CD4-positive, CD25-positive, alpha-beta regulatory T cell (primary cell): ENCODE measurements around the gene TRDN. TPM values are rescaled to one million over a fixed set of nuclear protein-coding genes. Genes with fewer than 3 reads are reported as not detected.
"Not testable (repeated sequence)": the region's sequence is repeated elsewhere in the genome, so short reads cannot be mapped to it uniquely, and the experiment has no call there.

Experiments used
- ATAC-seq, 2 donors: fragments of 150-1000 bp; cut with Tn5 transposase; one replicate each; pipeline ENCODE4 v1.10.0; 2021; ENCODE audit warnings: low read depth in 2 of 2, moderate number of reproducible peaks in 2 of 2, moderate library complexity in 1 of 2
- DNase-seq, 3 donors: peaks; one replicate each; pipeline versions ENCODE4 v3.0.0 to v3.0.0-alpha.2; 2012 to 2022; ENCODE audit warnings: mixed read lengths in 1 of 3
- H3K27ac ChIP-seq: one replicate; pipeline ENCODE4 v1.7.0; 2013; ENCODE audit warnings: mild to moderate bottlenecking, low read length; ENCODE audit not compliant: insufficient read depth, poor library complexity, severe bottlenecking
- H3K27me3 ChIP-seq: one replicate; pipeline ENCODE4 v1.7.0; 2013; ENCODE audit warnings: low read length; ENCODE audit not compliant: control insufficient read depth, insufficient read depth
- H3K36me3 ChIP-seq: one replicate; pipeline ENCODE4 v1.7.0; 2013; ENCODE audit warnings: mild to moderate bottlenecking, low read length, moderate library complexity; ENCODE audit not compliant: control insufficient read depth, insufficient read depth
- H3K4me1 ChIP-seq: 2 replicates; pipeline ENCODE4 v1.7.0; 2013; ENCODE audit warnings: mild to moderate bottlenecking, low read length; ENCODE audit not compliant: insufficient read depth, control insufficient read depth, poor library complexity, severe bottlenecking
- H3K4me3 ChIP-seq: one replicate; pipeline ENCODE4 v1.7.0; 2013; ENCODE audit warnings: low read depth, mild to moderate bottlenecking, low read length, moderate library complexity
- H3K9me3 ChIP-seq, 2 experiments: 1 replicate in 1 of 2; 2 replicates in 1 of 2; pipeline ENCODE4 v1.7.0; 2013; ENCODE audit warnings: low read length in 2 of 2, mild to moderate bottlenecking in 1 of 2, moderate library complexity in 1 of 2; ENCODE audit not compliant: control insufficient read depth in 2 of 2
- H3K27ac Mint-ChIP-seq, 3 donors: one replicate each; pipeline ENCODE4 v1.8.0; 2020 to 2022; ENCODE audit warnings: mild to moderate bottlenecking in 3 of 3, mixed read lengths in 3 of 3, moderate library complexity in 2 of 3
- H3K27me3 Mint-ChIP-seq: one replicate; pipeline ENCODE4 v1.8.0; 2022; ENCODE audit warnings: mild to moderate bottlenecking, mixed read lengths
- H3K36me3 Mint-ChIP-seq: one replicate; pipeline ENCODE4 v1.8.0; 2020; ENCODE audit warnings: mixed read lengths
- H3K4me1 Mint-ChIP-seq, 4 donors: one replicate each; pipeline ENCODE4 v1.8.0; 2020 to 2022; ENCODE audit warnings: mixed read lengths in 4 of 4, mild to moderate bottlenecking in 1 of 4
- H3K4me3 Mint-ChIP-seq, 4 donors: one replicate each; pipeline ENCODE4 v1.8.0; 2020 to 2022; ENCODE audit warnings: mild to moderate bottlenecking in 4 of 4, mixed read lengths in 4 of 4, moderate library complexity in 3 of 4
- H3K9me3 Mint-ChIP-seq, 7 donors: one replicate each; pipeline ENCODE4 v1.8.0; 2020 to 2022; ENCODE audit warnings: mixed read lengths in 7 of 7, mild to moderate bottlenecking in 3 of 7, moderate library complexity in 2 of 7
- polyA plus RNA-seq, 4 donors: library from polyadenylated mRNA; unstranded; fragments of 300-500 nt; fragmentation: Illumina TruSeq; gene quantifications; one replicate each; pipeline ENCODE4 v1.2.3, GENCODE V29; 2021
- total RNA-seq: library from RNA; stranded (reverse); gene quantifications from one replicate; pipeline ENCODE4 v1.2.3, GENCODE V29; 2022

The TRDN gene
- total and polyA plus RNA-seq, 5 donors from 2014 or later = not detected

DNA sequence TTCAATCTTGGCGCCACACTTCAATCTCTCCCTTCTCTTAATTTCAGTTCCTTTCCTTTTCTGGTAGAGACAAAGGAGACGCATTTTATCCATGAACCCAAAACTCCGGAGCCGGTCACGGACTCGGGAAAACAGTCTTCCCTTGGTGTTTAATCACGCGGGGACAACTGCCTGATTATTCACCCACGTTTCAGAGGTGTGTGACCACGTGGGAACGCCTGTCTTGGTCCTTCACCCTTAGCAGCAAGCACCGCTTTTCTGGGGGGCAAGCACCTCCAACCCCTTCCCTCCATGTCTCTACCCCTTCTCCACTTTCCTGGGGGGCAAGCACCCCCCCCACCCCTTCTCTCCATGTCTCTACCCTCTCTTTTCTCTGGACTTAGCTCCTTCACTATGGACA lies 79.3 kb downstream of the TRDN start:
- not testable (repeated sequence) for H3K36me3 Mint-ChIP-seq, H3K27me3 ChIP-seq, H3K9me3 ChIP-seq, H3K27ac ChIP-seq, DNase-seq, H3K4me1 ChIP-seq, ATAC-seq, H3K27ac Mint-ChIP-seq, H3K4me3 Mint-ChIP-seq, H3K4me1 Mint-ChIP-seq, H3K27me3 Mint-ChIP-seq, H3K36me3 ChIP-seq, H3K4me3 ChIP-seq
- H3K9me3 Mint-ChIP-seq = peaks cover 0 to 25% (median 8%) of the 10 kb centered on the region in 7 donors

DNA sequence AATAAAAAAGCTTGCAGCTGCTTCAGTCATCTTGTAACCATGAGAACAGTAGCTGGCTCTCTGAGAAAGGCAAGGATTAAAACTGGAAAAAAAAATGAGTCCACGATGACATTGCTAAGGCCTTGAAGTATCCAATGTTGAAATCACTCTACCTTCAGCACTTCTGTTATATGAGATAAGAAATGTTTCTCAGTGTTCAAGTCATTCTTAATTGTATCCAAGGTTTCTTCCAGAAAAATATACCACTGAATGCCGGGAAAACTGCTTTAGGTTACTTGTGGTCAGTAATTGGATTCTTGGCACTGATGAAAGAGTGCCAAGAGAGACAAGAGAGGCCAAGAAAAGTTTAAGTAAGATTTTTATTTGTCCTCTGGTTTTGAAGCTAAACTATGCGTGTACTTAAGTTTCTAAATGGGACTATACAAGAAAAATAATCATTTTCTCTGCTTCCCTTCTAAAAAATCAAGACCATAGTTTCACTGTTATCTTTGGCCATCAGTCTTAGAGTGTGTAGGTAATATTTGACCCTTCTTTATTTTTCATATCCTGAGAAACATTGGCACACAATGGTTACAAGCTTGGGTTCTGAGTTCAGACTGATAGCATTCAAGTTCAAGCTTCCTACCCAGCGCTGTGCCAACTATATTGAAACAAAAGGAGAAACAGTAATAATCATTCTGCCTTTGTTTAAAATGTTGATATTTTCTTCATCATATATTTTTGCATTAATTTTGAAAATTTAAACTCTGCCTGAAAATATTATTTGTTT lies 84.6 kb downstream of the TRDN start:
- no peaks in the 10 kb centered on the region for H3K36me3 Mint-ChIP-seq
- no peak overlapping the region for H3K4me3 ChIP-seq
- peaks cover 0 to 12% (median 6%) of the 10 kb centered on the region in 7 donors for H3K9me3 Mint-ChIP-seq
- H3K27me3 Mint-ChIP-seq = no peaks in the 10 kb centered on the region
- no peak overlapping the region for H3K27ac ChIP-seq
- H3K27me3 ChIP-seq = no peaks in the 10 kb centered on the region
- H3K36me3 ChIP-seq = no peaks in the 10 kb centered on the region
- DNase-seq (no peak), ATAC-seq (no peak)
- no peaks in the 10 kb centered on the region for H3K4me1 ChIP-seq
- peaks cover 3 to 5% of the 10 kb centered on the region in 2 experiments for H3K9me3 ChIP-seq
- H3K4me1 Mint-ChIP-seq = peaks cover 0 to 5% (median 0%) of the 10 kb centered on the region in 4 donors
- no peak overlapping the region for H3K4me3 Mint-ChIP-seq
- no peak overlapping the region for H3K27ac Mint-ChIP-seq

DNA sequence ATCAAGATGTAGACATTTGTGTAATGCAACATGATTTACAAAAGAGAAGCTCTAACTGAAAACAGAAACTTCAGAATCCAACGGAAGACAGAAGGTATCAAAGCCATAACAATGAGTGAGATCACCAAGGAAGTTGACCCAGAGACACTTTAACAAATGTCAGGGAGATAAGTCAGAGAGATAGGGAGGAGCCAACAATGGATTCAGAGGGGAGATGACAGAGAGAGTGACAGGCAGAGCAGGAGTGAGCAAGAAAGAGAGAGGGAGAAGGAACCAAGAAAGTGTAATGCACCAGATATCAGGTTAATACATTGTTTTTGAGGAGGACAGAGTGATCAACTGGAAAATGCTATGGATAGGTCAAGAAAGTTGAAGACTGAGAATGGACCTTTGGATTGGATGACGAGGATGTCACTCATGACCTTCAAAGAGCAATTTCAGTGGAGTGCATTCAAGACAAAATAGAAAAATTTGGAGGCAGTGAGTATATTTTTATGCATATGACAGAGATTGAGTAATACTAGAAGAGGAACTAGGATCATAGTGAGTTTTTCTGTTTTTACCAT lies 86.6 kb downstream of the TRDN start:
- Histone ChIP-seq H3K9me3 (peaks cover 3 to 5% of the 10 kb centered on the region in 2 experiments), H3K4me3 (no peak overlapping the region), H3K27me3 (no peaks in the 10 kb centered on the region), H3K4me1 (no peaks in the 10 kb centered on the region), H3K36me3 (no peaks in the 10 kb centered on the region), H3K27ac (no peak overlapping the region)
- ATAC-seq (no peak), DNase-seq (no peak)
- Mint-ChIP-seq H3K9me3 (peaks cover 0 to 8% (median 6%) of the 10 kb centered on the region in 7 donors), H3K4me1 (peaks cover 0 to 5% (median 0%) of the 10 kb centered on the region in 4 donors), H3K4me3 (no peak overlapping the region), H3K27me3 (no peaks in the 10 kb centered on the region), H3K36me3 (no peaks in the 10 kb centered on the region), H3K27ac (no peak overlapping the region)

DNA sequence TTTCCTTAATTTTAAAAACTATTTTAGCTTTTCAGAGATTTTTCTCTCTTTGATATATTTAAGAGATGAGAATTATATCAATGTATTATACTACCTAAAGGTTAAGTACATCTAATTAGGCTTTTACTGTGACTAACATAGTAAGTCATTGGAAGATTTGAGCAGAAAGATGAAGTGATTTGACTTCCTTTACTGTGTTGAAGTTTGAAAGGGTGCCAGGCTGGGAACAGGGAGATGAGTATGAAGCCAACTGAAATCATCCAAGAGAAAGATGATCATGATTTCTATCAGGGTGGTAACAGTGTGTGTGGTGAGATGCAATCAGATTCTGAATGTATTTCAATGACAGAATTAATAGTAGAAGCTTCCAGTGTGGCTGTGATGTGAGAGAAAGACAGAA lies 87.3 kb downstream of the TRDN start:
- no peak overlapping the region for H3K4me3 ChIP-seq
- no peaks in the 10 kb centered on the region for H3K36me3 Mint-ChIP-seq
- H3K27me3 Mint-ChIP-seq = no peaks in the 10 kb centered on the region
- H3K36me3 ChIP-seq = no peaks in the 10 kb centered on the region
- H3K4me3 Mint-ChIP-seq = no peak overlapping the region
- H3K9me3 ChIP-seq = peaks cover 3 to 5% of the 10 kb centered on the region in 2 experiments
- H3K27ac Mint-ChIP-seq = no peak overlapping the region
- peaks cover 0 to 8% (median 6%) of the 10 kb centered on the region in 7 donors for H3K9me3 Mint-ChIP-seq
- DNase-seq (no peak), ATAC-seq (no peak)
- H3K27me3 ChIP-seq = no peaks in the 10 kb centered on the region
- peaks cover 0 to 5% (median 0%) of the 10 kb centered on the region in 4 donors for H3K4me1 Mint-ChIP-seq
- H3K27ac ChIP-seq = no peak overlapping the region
- no peaks in the 10 kb centered on the region for H3K4me1 ChIP-seq

DNA sequence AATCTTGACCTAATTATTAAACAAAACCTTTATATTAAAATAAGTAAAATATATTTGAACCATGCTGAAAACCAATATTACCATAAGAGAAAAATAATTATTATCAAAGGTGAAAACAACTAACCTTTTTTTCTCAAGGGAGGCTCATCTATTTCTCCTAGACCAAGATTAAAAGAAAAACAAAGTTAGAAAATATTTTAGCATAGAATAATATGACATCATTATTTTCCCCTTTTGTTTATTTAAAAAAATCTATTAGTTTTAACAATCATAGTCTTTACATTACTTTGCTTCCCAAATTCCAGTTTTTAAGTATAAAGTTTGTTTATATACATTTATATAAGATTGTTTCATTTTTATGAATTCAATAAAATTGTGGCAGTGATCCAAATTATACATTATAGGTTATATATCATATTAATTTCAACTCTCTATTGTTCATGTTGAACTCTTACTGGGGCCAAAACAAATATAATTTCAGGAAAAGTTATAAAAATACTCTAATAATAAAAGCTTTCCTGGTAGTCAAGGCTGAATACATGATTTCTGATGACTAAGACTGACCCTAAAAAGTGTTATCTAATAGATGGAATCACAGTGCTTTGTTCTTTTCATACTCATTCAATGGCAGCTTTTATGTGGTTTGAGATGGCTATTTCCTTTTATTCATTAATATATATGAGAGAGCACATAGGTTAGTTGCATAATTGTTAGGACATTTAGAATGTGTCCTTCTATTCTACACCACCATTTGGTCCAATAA lies 89.4 kb downstream of the TRDN start:
- Mint-ChIP-seq H3K36me3 (no peaks in the 10 kb centered on the region), H3K27ac (no peak overlapping the region), H3K27me3 (no peaks in the 10 kb centered on the region), H3K4me3 (no peak overlapping the region), H3K4me1 (peaks cover 0 to 5% (median 0%) of the 10 kb centered on the region in 4 donors), H3K9me3 (peaks cover 0 to 7% (median 3%) of the 10 kb centered on the region in 7 donors)
- no peaks in the 10 kb centered on the region for H3K4me1 ChIP-seq
- no peak overlapping the region for H3K4me3 ChIP-seq
- H3K9me3 ChIP-seq = no peaks in the 10 kb centered on the region
- no peaks in the 10 kb centered on the region for H3K27me3 ChIP-seq
- no peak for ATAC-seq
- DNase-seq = no peak
- H3K27ac ChIP-seq = no peak overlapping the region
- no peaks in the 10 kb centered on the region for H3K36me3 ChIP-seq

DNA sequence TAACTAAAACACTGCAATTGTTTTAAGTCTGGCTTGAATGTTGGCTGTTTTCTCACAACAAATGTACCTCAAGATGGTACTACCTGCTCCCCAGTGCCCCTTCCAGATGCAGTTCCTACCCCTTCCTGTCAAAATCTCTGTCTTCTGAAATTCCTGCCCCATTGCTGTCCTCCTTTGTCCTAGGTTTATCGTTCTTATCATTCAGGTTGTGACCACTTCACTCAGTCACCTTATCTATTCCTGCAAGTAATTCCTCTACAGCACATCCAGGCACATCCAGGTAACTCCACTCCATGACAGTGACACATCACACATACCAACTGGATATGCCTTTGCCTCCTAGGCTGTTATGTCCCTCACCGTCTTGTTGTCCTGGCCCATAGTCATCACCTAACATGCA lies 90.2 kb downstream of the TRDN start:
- Histone ChIP-seq H3K9me3 (no peaks in the 10 kb centered on the region), H3K27me3 (no peaks in the 10 kb centered on the region), H3K4me1 (no peaks in the 10 kb centered on the region), H3K27ac (no peak overlapping the region), H3K36me3 (no peaks in the 10 kb centered on the region), H3K4me3 (no peak overlapping the region)
- Mint-ChIP-seq H3K27me3 (no peaks in the 10 kb centered on the region), H3K36me3 (no peaks in the 10 kb centered on the region), H3K4me1 (peaks cover 0 to 5% (median 0%) of the 10 kb centered on the region in 4 donors), H3K27ac (no peak overlapping the region), H3K4me3 (no peak overlapping the region), H3K9me3 (peaks cover 3 to 7% (median 6%) of the 10 kb centered on the region in 7 donors)
- DNase-seq (no peak), ATAC-seq (no peak)

DNA sequence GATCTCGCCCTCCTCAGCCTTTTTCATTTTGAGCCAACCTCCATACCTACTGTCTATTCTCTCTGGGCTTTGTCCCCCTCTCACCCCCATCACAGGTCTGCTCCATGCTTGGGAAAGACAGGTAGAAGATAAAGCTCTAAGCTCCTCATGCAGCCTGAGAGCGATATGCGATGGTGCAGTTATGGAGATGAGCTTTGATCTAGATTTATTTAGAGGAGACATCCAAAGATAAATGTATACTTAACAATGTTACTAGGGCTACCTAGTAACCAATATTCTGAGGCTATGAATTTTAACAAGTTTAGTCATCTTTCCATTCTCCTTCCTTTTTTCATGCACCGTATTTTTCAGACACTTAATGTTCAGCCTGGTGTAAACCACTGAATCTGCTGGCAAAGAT lies 95.3 kb downstream of the TRDN start:
- no peaks in the 10 kb centered on the region for H3K9me3 ChIP-seq
- Mint-ChIP-seq H3K4me1 (no peaks in the 10 kb centered on the region), H3K4me3 (no peak overlapping the region), H3K9me3 (peaks cover 1 to 13% (median 6%) of the 10 kb centered on the region in 7 donors), H3K27me3 (no peaks in the 10 kb centered on the region), H3K36me3 (no peaks in the 10 kb centered on the region), H3K27ac (no peak overlapping the region)
- ATAC-seq (no peak), DNase-seq (no peak)
- H3K27me3 ChIP-seq = no peaks in the 10 kb centered on the region
- no peaks in the 10 kb centered on the region for H3K36me3 ChIP-seq
- no peaks in the 10 kb centered on the region for H3K4me1 ChIP-seq
- H3K27ac ChIP-seq = no peak overlapping the region
- no peak overlapping the region for H3K4me3 ChIP-seq
